Progenitor cell of endocrine pancreas (in vitro differentiated cells): ENCODE data around the gene MAP3K20. TPM values are rescaled to one million over a fixed set of nuclear protein-coding genes. Genes with fewer than 3 reads are reported as not detected.

Experiments used
- DNase-seq: peaks from one replicate; pipeline ENCODE4 v3.0.0; 2021; ENCODE audit warnings: low spot score; ENCODE audit not compliant: unreplicated experiment
- H3K27ac Mint-ChIP-seq: 2 replicates; pipeline ENCODE4 v1.8.0; 2021; ENCODE audit warnings: mild to moderate bottlenecking, moderate library complexity, mixed read lengths
- H3K27me3 Mint-ChIP-seq: 2 replicates; pipeline ENCODE4 v1.8.0; 2021; ENCODE audit warnings: mixed read lengths
- H3K36me3 Mint-ChIP-seq: 2 replicates; pipeline ENCODE4 v1.8.0; 2022; ENCODE audit warnings: mixed read lengths; ENCODE audit not compliant: insufficient read depth
- H3K4me1 Mint-ChIP-seq: 2 replicates; pipeline ENCODE4 v1.8.0; 2021; ENCODE audit warnings: low read depth, mixed read lengths
- H3K4me3 Mint-ChIP-seq: 2 replicates; pipeline ENCODE4 v1.8.0; 2021; ENCODE audit warnings: low read depth, mild to moderate bottlenecking, moderate library complexity, mixed read lengths
- H3K9me3 Mint-ChIP-seq: 2 replicates; pipeline ENCODE4 v1.8.0; 2021; ENCODE audit warnings: low read depth, mixed read lengths
- CTCF ChIP-seq: fragments of 200-600 bp; sonication (generic); IDR thresholded peaks from one replicate; pipeline ENCODE4 v1.5.0; 2021; ENCODE audit warnings: antibody characterized with exemption, mild to moderate bottlenecking; ENCODE audit not compliant: unreplicated experiment
- total RNA-seq: library from RNA; stranded (reverse); gene quantifications from 2 replicates; pipeline ENCODE4 v1.2.1, GENCODE V29; 2021

MAP3K20 gene
- total RNA-seq, 1 donor from 2014 or later, result 19.0 TPM

GRCh38 chr2:173053043-173053699 lies 22.5 kb upstream of the MAP3K20 start:
- Mint-ChIP-seq H3K9me3 (peaks cover 3% of the 10 kb centered on the region), H3K4me1 (peaks cover 15% of the 10 kb centered on the region), H3K27ac (peak overlapping the region; percentile 4), H3K36me3 (peaks cover 3% of the 10 kb centered on the region), H3K27me3 (no peaks in the 10 kb centered on the region), H3K4me3 (no peak overlapping the region)
- DNase-seq, result no peak
- TF ChIP-seq CTCF, result no peak

- Mint-ChIP-seq H3K27ac (no peak overlapping the region), H3K36me3 (peaks cover 1% of the 10 kb centered on the region), H3K4me1 (peaks cover 8% of the 10 kb centered on the region), H3K9me3 (peaks cover 3% of the 10 kb centered on the region), H3K27me3 (no peaks in the 10 kb centered on the region), H3K4me3 (no peak overlapping the region)
- no peak for TF ChIP-seq CTCF
- DNase-seq, result no peak
Observed at GRCh38 chr2:173054466-173054865, 21.2 kb upstream of the MAP3K20 start.

GRCh38 chr2:173056705-173057364 lies 18.8 kb upstream of the MAP3K20 start:
- H3K9me3 Mint-ChIP-seq, result peaks cover 3% of the 10 kb centered on the region
- no peak for DNase-seq
- H3K4me1 Mint-ChIP-seq, result no peaks in the 10 kb centered on the region
- no peaks in the 10 kb centered on the region for H3K27me3 Mint-ChIP-seq
- H3K36me3 Mint-ChIP-seq, result peaks cover 1% of the 10 kb centered on the region
- H3K27ac Mint-ChIP-seq, result no peak overlapping the region
- H3K4me3 Mint-ChIP-seq, result no peak overlapping the region
- no peak for TF ChIP-seq CTCF

GRCh38 chr2:173058097-173058496 lies 17.5 kb upstream of the MAP3K20 start:
- TF ChIP-seq CTCF, result no peak
- H3K9me3 Mint-ChIP-seq, result peaks cover 3% of the 10 kb centered on the region
- no peaks in the 10 kb centered on the region for H3K4me1 Mint-ChIP-seq
- DNase-seq, result no peak
- H3K27ac Mint-ChIP-seq, result no peak overlapping the region
- no peaks in the 10 kb centered on the region for H3K36me3 Mint-ChIP-seq
- no peak overlapping the region for H3K4me3 Mint-ChIP-seq
- H3K27me3 Mint-ChIP-seq, result no peaks in the 10 kb centered on the region

GRCh38 chr2:173058673-173059072 lies 17.0 kb upstream of the MAP3K20 start:
- Mint-ChIP-seq H3K27ac (no peak overlapping the region), H3K9me3 (no peaks in the 10 kb centered on the region), H3K36me3 (no peaks in the 10 kb centered on the region), H3K4me1 (no peaks in the 10 kb centered on the region), H3K27me3 (no peaks in the 10 kb centered on the region), H3K4me3 (no peak overlapping the region)
- no peak for TF ChIP-seq CTCF
- DNase-seq, result no peak
